ENCODE results near the gene NCBP1. TPM values are rescaled to one million over a fixed set of nuclear protein-coding genes. Genes with fewer than 3 reads are reported as not detected.

NCBP1 gene
- polyA plus RNA-seq, 4 donors = 40.0 to 56.1 (median 46.5) TPM

DNA sequence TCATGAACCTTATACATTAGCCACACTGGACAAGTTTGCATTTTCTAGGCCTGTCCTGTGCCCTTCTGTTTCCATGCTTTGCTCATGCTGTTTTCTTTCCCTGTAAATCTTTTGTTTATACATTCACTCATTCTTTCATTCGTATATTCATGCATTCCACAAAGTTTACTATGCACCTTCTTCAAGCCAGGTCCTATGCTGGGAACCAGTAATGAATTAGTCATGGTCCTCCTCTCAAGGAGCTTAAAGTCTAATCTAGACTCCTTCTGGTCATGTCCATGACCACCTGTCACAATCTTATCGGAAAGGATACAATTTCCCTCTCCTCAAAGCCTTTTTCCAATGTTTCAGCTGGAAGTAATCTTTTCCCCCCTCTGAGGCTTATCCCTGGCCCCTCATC lies 72.6 kb downstream of the NCBP1 start:
- DNase-seq (ENCODE audit: low read depth in 4 of 4, low spot score in 3 of 4) = no peak

DNA sequence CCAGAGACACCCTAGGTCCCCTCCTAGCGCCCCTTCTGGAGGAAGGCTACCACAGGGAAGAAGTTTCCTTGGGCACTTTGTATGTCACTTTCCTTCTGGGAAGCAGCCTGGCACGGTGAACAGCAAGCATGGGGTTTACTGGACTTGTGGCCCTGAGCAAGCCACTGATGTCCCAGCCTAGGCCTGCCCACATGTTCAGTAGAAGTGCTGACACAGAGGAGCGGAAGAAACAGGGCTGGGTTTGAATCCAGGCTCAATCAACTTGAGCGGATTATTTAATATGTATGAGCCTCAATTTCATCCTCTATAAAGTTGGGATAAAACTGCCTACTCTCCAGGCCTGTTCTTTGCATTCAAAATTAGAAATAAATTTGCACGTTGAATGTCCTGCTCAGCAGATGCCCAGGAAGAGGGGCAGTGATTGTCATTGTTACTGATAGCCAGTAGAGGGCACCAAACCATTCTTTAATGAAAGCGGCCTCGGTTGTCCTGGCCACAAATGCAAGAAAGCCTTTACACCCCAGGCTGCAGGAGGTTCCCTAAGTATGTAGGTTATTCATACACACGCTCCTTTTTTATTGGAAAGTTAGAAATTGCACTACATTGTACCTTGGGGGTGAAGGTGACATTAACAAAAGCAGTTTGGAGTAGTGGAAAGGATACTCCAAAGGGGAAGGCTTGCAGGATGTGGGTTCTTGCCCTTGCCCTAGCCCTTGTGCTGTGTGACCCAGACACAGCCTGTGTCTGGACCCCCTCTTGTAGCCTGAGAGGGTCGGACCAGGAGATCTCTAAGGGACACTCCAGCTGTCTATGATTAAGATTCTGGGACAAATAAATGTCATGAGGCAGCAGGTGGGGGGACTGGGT lies 77.0 kb downstream of the NCBP1 start:
- peak in 3 of 4 donors; percentile 39 to 49 (median 42) for DNase-seq (ENCODE audit: low read depth in 4 of 4, low spot score in 3 of 4)

DNA sequence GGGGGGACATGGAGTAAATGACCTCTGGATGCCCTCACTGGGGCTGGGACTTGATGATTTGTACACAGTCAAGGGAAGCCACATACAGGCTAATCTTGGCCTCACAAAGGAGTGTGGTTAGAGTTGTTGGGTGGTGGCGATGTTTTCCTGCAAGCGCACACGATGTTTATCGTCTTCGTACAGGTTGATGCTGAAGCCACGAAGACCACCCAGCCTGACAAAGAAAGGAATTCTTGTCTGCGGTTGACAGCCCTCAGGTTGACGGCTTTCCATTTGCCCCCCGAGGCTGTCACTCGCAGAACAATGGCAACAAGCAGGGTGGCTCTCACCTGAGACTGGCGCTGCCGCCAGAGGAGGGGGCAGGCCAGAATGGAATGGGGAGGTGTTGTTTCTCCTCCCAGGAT lies 77.6 kb downstream of the NCBP1 start:
- DNase-seq (ENCODE audit: low read depth in 4 of 4, low spot score in 3 of 4) = no peak

DNA sequence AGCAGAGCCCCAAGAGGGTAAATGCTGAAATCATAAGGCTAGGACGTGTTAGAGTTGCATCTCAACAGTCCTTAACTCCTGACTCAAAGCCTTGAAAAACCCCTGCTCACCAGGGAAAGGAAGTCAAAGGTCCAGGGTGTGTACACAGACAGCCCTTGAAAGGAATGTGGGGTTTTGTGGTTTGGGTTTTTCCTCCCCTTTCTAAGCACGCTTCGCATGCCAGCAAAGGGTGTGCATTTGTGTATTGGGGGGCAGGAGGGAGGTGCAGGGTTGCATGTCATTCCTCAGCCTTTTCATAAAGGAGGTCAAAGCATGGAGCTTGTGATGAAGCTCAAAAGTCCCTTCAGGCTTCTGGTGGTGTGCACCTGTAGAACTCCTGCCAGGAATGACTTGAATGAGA lies 80.8 kb downstream of the NCBP1 start:
- no peak for DNase-seq (ENCODE audit: low read depth in 4 of 4, low spot score in 3 of 4)

- no peak for DNase-seq (ENCODE audit: low read depth in 4 of 4, low spot score in 3 of 4)
Observed at GRCh38 chr9:97717866-97718265, 84.2 kb downstream of the NCBP1 start.

GRCh38 chr9:97721396-97721795 lies 87.8 kb downstream of the NCBP1 start:
- no peak for DNase-seq (ENCODE audit: low read depth in 4 of 4, low spot score in 3 of 4)

- no peak for DNase-seq (ENCODE audit: low read depth in 4 of 4, low spot score in 3 of 4)
Observed at GRCh38 chr9:97722331-97722730, 88.7 kb downstream of the NCBP1 start.

Other genes with a start within 250 kb of the NCBP1 start
- 1 to 10 TPM; 4.0 to 8.8 (median 7.5) TPM for gene TDRD7, start 221.7 kb upstream of the NCBP1 start, polyA plus RNA-seq (ENCODE audit: insufficient read length in 4 of 4)
- gene TMOD1, start 132.2 kb upstream of the NCBP1 start, polyA plus RNA-seq (ENCODE audit: insufficient read length in 4 of 4) = 1 to 10 TPM; 1.6 to 10.0 (median 2.4) TPM
- gene TSTD2, start 453 bp upstream of the NCBP1 start, polyA plus RNA-seq (ENCODE audit: insufficient read length in 4 of 4) = 10 to 100 TPM; 27.6 to 40.9 (median 34.1) TPM
- gene XPA, start 63.5 kb downstream of the NCBP1 start, polyA plus RNA-seq (ENCODE audit: insufficient read length in 4 of 4) = 10 to 100 TPM; 34.4 to 39.9 (median 38.9) TPM
- gene FOXE1, start 219.4 kb downstream of the NCBP1 start, polyA plus RNA-seq (ENCODE audit: insufficient read length in 4 of 4) = not detected

Data from left renal pelvis (tissue), 4 donors.